ENCODE measurements around the gene KCNJ5.
"Not testable (repeated sequence)": the region's sequence is repeated elsewhere in the genome, so short reads cannot be mapped to it uniquely, and the experiment has no call there.

Gene KCNJ5

DNA sequence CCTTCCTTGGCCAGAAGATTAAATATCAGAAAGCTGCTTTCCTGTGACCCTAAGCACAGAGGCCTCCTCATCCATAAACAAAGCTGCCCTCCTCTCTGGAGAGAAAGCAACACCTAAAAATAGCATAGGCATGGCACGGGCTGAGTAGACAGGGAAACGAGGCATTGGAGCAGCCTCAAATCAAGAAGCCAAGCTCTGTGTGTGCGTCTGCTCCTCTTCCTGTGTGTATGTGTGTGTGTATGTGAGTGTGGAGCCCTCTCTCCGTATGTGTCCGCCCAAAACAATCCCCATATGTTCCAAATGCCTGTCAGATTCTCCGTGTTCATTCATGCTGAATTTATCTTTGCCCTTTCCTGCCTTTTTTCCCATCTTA lies 24.0 kb downstream of the KCNJ5 start:
- no peak for DNase-seq

DNA sequence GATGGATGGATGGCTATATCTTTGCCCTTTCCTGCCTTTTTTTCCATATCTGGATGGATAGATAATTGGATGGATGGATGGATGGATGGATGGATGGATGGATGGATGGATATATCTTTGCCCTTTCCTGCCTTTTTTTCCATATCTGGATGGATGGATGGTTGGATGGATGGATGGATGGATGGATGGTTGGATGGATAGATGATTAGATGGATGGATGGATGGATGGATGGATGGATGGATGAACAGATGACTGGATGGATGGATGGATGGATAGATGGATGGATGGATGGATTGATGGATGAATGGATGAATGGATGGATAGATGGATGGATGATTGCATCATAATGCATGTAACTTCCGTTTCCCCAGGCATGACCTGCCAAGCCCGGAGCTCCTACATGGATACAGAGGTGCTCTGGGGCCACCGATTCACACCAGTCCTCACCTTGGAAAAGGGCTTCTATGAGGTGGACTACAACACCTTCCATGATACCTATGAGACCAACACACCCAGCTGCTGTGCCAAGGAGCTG lies 24.9 kb downstream of the KCNJ5 start:
- DNase-seq = no peak

DNA sequence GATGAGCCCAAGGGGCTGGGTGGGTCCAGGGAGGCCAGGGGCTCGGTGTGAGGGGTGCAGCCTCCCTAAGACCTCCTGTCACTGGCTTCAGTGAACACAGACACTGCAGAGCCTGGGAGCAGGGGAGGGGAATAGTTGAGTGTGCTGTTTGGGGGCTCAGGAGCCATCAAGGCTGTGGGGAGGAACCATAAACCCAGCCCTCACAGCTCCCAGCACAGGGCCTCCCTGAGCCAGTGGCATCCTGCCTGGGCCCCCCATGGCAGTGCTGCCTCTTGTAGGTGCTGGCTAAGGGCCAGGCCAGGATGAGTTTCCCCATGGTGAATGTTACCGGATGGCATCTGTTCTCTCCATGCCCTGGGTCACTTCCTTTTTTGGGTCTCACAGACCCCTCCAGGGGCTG lies 25.5 kb downstream of the KCNJ5 start:
- DNase-seq = no peak

DNA sequence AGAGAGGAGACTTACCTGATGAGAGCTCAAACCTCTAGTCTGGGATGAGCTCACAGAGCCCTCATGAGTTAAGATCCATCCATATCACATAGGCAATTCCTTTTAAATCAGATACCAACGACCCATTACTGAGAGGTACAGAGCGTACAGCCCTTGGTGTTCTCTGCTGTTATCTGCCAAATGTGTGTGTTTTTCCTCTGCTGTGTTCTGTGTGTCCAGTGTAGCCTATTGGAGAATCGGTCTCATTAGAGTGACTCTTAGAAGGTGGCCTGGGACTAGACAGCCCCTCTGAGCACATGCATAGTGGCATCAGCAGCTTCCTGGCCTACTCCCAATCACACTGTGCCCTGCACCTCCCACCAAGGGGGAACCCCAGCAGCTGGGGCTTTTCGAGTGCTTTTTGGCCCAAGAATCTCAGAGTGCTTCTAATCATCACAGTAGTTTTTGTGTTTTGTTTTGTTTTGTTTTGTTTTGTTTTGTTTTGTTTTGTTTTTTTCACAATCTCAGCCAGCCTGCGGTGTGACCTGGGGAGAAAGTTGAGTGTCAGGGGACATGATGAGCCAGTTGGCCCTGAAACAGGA lies 26.1 kb downstream of the KCNJ5 start:
- no peak for DNase-seq

DNA sequence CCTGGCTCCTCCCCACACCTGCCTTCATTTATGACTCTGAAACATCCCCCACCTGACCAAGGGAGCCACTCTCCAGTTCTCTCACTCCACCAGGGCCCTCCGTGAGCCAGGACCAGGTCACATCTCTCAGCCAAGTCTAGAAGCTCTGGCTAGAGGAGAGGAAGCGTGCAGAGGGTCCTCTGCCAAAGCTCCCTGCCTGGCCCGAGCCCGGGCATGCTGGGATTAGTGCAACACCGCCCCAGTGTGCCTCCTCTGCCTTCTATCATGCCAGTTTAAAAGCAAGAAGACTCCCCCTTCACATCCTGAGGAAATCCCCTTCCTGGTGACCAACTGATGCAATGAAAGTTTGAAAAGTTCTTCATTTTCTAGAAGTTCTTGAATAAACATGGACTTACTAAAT lies 28.1 kb downstream of the KCNJ5 start:
- no peak for DNase-seq

DNA sequence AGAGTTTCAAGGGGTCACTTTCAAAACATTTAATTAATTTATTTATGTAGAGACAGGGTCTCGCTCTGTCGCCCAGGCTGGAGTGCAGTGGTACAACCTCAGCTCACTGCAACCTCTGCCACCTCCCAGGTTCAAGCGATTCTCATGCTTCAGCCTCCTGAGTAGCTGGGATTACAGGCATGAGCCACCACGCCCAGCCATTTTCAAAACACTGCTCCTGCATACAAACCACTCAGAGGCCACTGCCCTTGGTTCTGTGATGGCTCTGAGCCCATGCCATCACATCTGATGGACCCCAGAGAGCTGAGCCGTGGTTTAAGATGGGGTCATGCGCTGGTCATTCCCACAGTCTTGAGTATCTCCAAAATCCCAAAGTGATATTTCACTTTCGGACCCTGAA lies 28.5 kb downstream of the KCNJ5 start:
- DNase-seq = not testable (repeated sequence)

DNA sequence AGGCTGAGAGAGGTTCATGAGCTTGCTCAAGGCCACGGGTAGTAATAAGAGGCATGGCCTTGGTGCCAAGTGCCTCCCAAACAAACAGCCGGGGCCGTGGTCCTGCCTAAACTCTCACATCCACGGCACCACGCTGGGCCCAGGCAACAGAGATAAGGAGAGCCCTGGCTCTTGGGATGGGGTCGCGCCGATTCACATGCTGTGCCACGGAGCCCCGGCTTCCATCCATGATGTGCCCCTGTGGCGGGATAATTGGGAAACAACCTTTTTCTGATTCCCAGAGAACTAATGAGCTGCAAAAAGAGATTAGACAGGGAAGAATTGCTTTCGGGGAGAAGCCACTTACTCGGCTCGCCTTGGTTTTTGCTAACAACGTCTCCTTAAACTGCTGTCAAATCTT lies 29.5 kb downstream of the KCNJ5 start:
- DNase-seq = no peak

DNA sequence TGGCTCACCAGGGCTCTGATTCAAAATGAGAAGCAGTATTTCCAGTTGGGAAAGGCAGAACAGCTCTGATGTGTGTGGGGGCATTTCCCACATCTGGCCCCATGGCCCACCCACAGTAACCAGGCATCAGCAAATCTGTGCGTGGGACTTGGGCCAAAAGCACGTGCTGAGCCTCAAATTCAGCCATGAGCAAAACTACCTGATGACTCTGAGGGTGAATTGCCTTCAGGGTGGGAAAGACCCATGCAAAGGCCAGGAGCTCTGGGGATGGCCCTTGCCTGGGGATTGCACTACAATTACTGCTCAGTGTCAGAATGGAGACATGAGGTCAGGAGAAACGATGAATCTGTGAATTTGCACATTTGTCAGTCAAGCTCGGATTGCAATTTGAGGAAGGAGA lies 30.6 kb downstream of the KCNJ5 start:
- no peak for DNase-seq

DNA sequence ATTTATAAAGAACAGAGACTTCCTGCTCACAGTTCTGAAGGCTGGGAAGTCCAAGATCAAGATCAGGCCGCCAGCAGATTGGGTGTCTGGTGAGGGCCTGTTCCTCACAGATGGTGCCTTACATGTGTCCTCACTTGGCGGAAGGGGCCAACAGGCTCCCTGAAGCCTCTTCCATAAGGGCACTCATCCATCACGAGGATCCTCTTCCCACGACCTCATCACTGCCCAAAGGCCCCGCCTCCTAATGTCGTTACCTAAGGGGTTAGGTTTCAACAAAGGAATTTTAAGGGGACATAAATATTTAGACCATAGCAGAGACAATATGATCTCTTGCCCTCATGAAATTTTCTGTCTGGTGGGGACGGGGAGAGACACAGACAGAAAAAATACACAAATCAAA lies 32.9 kb downstream of the KCNJ5 start:
- DNase-seq = no peak

DNA sequence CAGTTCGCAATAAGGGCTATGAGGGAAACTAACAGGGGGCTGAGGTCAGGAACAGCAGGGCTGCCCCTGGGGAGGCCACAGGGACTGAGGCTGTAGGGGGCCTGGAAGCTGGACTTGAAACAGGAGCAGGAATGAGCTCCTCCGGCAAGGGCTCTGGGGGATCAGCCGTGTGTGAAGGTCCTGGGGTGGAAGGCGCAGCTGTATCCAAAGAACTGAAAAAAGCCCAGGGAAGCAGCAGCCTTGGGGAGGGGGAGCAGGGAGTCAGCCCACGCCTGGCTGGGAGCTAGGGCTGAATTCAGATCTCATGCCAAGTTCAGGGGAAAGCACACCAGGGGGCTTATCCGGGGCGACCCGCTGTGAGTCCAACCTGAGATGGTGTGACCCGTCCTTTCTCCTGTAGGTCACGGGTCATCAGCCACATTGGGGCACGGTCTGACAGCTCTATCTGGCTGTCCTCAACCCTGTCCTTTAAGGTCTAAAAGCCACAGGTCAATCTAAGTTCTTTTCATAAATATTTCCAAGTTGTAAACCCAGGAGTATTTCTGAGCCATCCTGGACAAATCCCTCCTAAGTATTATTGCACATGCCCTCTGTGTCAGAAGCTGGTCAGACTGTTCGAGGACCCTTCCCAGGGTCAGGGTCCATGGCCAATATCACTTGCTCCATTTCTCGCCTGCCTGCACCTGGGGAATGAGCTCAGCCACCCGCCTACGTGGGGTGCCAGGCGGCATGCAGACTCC lies 33.5 kb downstream of the KCNJ5 start:
- DNase-seq = no peak

DNA sequence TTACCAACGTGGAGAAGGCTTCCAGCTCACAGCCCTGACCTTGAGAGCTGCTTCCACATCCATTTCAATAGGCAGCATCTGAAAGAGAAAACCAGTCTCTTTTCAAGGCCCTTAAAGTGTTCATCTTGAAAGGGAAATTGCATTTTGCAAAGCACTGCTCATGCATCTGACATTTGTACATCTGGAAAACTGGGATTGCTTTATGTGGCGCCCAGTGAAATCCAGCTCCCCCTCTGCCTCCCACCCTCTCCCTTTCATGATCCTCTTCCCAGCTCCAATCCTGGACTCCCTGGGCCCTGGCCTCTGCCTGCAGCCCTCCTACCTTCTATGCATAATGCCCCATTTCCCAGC lies 34.1 kb downstream of the KCNJ5 start:
- DNase-seq = no peak

DNA sequence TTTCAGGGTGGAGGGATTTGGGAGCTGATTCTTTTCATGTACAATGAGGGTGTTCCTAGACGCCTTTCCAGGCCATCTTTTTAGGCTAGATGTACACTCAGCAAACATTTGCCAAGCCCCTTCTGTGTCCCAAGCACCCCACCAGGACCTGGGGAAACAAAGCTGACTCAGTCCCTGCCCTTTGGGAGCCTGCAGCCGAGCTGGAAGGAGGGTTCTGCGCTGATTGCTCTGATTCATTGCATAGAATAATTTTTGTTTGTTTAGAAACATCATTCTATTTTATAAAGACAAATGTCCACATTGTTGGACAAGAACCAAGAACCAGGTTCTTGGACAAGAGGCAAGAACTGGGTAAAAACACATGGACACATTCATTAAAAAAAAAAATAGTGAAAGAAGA lies 34.8 kb downstream of the KCNJ5 start:
- no peak for DNase-seq

DNA sequence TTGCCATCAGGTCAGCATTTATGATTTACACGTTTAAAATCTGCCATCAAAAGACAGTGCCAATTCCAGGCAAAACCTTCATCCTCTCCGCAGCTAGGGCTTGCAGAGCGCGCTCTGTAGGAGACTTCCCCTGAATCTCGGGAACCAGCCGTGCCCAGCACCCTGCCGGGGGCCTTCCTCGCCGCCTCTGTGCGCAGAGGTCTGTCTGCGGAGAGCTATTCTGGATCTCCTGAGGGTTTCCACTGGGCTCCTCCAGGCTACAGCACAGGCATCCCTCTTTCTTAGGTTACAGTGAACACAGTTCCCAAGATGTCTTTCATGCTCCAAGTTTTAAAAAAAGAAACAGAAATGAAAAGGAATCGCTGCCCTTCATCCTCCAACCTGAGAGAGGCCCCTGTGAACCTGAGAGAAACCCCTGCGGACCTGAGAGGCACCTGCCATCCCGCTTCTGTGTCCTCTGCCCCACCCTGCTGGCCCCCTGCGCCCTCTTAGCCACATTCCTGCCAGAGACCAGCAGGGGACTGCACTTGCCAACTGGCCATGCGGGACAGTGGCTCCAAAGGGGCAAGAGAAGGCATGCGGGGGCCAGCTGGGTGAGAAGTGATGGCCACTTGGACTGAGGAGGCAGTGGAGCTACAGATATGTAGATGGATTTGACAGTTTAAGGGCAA lies 35.4 kb downstream of the KCNJ5 start:
- DNase-seq = no peak

DNA sequence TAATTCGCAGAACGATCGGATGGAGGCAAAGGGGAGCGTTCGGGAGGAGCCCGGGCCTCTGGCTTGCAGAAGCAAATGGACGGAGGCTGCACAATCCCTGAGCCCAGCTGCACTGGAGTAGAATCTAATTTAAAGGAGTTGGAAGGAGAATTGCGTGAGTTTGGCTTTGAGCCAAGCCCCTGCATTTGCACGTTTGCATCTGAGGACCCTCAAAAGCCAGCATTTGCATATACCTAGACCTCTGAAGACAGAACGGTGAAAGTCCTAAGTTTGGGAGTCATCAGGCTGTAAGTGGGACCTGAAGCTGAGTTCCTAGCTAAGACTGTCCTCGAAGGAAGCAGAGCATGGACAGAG lies 35.9 kb downstream of the KCNJ5 start:
- no peak for DNase-seq

DNA sequence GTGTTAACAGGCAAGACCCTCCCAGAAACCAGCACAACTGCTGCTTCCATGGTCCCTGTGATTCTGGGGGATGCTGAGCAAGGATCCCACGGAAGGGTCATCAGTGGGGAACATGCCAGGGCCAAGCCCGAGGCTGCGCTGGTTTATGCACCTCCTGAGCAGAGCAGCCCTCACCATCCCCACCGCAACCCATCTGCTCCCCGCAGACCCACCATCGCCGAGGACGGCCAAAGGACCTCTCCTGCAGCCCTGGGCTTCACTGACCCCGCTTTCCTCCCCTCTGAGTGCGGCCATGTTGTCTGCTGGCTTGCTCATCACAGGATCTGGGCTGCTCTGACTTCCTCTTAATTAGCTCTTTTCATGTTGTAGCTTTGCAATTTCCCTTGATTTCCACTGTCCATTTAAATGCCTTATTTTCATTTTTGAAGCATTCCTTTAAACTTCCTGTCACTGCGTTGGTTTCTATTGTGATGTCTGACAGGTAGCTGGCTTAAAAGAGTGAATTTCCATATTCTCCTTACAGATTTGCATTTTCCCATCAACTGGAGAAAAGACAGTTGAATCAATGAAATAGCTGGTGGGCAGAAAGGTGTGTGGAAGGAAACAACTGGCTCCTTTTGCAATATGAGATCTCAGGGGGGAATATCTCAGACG lies 36.7 kb downstream of the KCNJ5 start:
- DNase-seq = no peak

DNA sequence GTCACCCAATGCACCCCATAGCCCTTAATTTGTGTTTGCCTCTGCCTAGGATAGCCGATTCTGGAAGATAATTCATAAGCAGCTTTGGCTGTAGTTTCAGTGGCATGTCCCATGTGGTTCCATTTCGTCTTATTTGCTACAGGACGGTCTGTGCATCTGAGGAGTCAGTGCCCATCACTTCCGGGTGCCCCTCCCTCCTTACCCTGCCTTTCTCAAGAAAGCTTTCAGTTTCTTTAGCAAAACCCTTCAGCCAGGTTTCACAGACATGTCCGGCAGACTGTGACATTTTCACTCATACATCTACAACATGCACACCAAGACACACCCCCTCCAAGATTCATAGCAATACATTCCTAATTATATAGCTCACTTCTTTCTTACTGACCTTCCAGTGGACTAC lies 37.2 kb downstream of the KCNJ5 start:
- no peak for DNase-seq

DNA sequence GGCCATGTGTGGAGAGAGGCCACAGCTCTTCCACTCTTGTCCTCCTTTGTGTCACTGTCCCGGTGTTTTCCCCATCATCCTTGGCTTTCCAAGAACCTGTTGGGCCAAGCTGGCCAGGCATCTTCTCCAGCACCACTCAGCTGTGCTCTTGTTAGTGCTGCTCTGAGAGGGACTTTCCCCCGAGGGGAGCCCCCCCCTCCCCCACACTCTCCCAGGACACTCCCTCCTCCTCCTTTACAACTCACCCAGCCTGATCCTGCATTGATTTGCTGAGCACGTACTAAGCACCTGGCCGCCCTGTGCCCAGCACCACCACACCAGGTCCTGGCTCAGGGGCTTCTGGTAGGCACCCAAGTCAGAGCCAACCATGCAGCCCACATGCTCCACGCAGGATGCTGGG lies 38.3 kb downstream of the KCNJ5 start:
- DNase-seq = no peak

DNA sequence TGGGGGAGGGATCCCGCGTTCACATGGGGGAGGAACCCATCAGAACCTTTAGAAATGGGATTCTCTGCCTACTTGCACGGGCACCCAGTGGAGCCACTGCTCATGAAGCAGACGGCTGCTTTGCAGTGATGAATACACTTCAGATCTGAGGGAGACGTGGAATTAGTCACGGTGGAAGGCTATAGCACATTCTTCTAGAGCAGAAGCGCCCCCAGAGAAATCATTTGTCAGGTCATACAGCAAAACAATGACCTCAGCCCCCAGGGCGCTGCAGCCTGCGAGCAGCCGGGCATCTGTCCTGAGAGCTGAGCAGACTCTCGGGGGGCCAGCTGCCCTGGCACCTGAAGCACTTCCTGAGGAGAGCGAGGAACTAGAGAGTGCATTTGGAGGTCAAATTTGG lies 38.8 kb downstream of the KCNJ5 start:
- no peak for DNase-seq

DNA sequence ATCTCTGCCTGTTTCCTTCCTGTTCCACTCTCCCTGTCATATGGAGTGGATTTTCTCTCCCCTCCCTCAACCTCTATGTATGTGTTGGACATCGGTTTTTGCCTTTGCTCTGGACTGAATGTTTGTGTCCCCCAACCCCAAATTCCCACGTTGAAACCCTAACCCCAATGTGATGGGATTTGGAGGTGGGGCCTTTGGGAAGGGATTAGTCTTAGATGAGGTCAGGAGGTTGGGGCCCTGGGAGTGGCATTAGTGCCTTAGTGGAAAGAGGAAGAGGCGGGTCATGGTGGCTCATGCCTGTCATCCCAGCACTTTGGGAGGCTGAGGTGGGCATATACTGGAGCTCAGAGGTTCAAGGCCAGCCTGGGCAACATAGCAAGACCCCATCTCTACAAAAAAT lies 39.9 kb downstream of the KCNJ5 start:
- no peak for DNase-seq

DNA sequence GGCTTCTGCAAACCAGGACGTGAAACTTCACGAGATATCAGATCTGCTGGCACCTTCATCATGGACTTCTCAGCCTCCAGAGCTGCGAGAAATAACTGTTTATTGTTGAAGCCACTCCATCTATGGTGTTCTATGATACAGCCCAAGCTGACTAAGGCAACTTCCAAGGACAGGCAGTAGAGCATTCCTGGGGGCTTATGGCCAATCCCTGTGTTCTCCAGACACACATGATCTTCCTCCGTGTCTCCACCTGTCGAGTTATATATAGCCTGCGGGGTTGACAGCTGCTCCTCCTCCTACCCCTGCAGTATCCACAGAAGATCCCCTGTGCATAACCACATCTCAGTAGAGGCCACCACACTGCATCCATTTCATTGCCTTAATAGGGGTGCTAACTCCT lies 40.5 kb downstream of the KCNJ5 start:
- DNase-seq = peak; percentile 62

DNA sequence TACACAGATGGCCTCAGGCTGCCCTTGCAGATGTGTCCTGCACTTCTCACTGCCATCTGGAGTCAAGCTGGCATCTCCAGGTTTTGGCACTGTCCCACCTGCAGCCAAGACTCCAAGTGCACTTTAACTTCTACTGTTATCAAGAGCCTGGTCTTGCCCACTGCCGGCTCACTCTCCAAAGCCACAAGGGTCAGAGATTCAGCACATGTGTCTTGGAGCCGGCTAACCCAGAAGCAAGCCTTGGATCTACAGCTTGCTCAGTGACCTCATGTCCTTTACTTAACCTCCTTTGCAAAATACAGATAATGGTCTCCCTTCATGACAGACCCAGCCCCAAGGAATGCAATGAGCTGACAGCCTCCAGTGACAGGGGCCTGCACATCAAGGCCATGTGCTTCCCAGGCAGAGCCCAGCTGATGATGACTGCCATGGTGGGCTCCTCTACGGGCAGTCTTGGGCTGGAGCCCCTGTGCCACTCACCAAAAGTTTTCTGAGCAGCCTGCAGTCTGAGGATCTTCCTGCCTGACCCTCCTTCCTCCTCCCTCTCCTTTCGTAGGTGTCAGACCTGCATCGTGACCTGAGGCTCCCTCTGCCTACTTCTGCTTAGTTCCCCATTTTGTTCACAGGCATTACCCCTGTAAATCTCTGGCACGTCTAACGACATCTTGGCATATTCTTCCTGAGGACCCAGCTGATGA lies 42.5 kb downstream of the KCNJ5 start:
- peak; percentile 10 for DNase-seq

DNA sequence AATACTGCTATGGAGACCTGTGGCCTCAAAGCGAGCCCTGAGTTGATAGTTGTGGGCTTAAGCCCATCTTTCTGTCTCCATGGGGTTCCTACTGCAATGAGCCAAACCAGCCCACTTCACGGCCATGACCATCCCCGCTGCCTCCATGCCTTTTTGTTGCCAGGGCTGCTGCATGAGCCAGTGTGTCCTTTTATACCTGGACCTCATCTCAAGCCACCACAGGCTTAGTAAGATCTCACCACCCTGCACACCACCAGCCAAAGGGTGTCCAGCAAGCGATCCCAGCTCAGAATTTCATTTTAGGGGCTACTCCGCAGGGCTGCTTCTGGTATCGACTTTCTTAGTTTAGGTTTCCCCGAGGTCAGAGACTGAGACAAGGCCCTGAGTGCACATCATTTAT lies 43.2 kb downstream of the KCNJ5 start:
- DNase-seq = no peak

DNA sequence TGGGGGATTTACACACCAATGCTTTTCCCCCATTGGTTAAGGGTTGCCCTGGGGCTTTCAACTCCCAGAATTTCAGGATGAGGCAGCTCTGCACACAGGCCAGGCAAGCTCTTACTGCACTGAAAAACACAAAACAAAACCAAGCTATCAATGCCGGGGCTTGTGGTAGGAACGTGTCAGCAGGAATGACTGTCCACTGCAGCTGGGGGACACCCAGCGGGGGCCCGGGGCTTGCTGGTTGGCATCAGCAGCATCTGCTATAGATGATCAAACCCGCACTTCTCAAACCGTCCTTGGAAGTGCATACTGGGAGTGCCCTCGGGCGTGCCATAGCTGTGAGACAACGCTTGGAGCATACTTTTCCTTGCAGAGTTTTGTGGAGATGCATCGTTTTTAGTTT lies 43.8 kb downstream of the KCNJ5 start:
- no peak for DNase-seq

Measured in NCI-H524 treated with DMSO at 0.1 percent for 48 hours (cell line).